TTC549 (cell line): ENCODE results near the gene RASSF10.

Source experiments
- FAIRE-seq: peaks from 2 replicates; lab custom pipeline; 2012; peaks lifted over from hg19 to GRCh38; lab: Jason Lieb, UNC

Gene RASSF10

GRCh38 chr11:13008625-13009475 is at the start of gene RASSF10:
TSS of gene RASSF10 (plus strand) at chr11:13009316. CDS start at chr11:13009577, 261 bp downstream.
- FAIRE-seq: no peak

DNA sequence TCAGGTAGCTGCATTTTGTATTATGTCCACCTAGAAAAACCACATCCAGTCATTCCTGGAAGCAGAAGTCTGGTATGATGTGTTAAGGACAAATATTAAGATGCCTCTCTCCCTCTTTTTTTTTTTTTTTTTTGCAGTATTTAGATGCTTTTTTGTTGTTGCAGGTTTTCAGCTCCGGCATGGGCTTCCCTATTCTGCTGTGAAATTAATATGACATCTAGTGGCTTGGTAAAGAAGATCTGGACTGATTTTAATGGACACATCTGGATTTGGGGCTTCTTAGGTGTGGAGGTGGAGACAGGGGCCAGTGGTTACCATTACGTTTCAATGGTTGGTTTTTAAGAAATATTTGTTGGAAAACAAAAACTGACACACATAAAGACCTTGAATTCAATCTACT is 47.5 kb upstream of the RASSF10 start:
- no peak for FAIRE-seq

GRCh38 chr11:12962306-12962705 is 46.8 kb upstream of the RASSF10 start:
- FAIRE-seq: no peak

DNA sequence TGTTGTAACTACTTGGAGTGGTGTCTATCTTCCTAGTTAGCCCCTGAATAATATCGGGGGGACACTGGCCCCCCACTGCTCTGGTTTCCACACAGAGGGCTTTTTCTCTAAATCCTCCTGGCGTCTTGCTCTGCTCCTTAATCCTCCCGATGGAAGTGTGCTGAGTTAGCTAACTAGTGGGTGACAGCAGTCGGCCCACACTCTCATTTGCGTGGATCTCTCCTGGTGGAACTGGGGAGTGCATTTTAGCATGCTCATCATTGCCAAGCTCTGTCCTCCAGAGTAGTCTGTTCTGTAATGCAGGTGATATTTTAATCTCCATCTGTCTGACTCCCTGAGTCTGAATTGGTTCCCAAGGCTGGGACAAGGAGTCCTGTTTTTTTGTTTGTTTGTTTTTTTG is 46.1 kb upstream of the RASSF10 start:
- no peak for FAIRE-seq

GRCh38 chr11:12963792-12964536 is 45.2 kb upstream of the RASSF10 start:
- FAIRE-seq: no peak

- no peak for FAIRE-seq
Observed at GRCh38 chr11:12964650-12965049, 44.5 kb upstream of the RASSF10 start.

- FAIRE-seq: no peak
Observed at GRCh38 chr11:12966002-12966401, 43.1 kb upstream of the RASSF10 start.

DNA sequence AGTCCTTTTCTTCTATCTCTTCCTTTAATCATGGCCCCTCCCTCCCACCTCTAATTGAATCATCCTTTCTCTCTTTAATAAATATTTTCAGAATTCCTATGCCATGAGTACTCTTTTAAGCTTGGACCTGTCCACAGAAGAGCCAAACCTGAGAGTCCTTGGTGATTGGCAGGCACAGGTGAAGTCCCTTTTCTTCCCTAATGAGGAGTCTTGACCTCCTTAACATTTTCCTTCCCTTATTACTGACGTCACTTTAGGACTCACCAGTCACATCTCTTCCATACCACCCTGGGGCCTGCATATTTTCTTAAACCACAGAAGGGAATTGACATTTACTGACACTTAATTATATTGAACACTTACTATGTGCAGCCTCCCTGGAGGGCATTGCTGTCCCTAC is 41.0 kb upstream of the RASSF10 start:
- FAIRE-seq: no peak

DNA sequence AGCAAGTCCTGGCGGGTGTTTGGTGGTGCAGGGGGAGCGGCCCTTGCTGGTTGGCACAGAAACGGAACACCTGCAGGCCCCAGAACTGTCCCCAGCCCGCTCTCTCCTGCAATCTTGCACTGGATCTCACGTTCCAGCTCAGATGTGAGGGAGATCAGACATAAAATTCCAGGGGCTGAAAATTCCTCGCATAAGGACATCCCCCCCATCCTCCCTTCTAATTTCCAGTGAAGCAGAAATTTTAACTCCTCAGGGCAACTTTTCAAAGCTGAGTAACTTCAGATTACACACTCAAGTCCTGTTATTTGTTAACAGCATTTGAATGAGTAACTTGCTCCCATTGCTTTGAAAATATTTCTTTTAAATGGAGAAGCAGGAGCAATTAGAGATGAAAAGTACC is 40.3 kb upstream of the RASSF10 start:
- FAIRE-seq: no peak

- no peak for FAIRE-seq
Observed at GRCh38 chr11:12971955-12972354, 37.2 kb upstream of the RASSF10 start.

GRCh38 chr11:12973528-12974181 is 35.5 kb upstream of the RASSF10 start:
- FAIRE-seq: no peak

DNA sequence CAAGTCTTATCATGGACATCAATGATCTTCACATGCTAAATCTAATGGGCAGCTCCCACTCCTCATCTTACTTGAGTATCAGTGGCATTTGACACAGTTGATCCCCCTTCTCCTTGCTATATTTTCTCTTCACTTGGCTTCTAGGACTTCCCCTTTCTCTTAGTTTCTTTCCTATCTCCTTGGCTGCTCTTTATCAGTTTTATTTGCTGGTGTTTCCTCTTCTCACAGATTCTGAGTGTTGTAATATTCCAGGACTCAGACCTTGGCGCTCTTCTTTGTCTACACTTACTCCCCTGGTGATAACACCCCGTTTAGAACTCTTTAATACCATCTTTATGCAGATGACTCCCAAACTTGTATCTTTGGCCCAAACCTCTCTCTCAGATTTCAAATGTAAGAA is 33.9 kb upstream of the RASSF10 start:
- no peak for FAIRE-seq

DNA sequence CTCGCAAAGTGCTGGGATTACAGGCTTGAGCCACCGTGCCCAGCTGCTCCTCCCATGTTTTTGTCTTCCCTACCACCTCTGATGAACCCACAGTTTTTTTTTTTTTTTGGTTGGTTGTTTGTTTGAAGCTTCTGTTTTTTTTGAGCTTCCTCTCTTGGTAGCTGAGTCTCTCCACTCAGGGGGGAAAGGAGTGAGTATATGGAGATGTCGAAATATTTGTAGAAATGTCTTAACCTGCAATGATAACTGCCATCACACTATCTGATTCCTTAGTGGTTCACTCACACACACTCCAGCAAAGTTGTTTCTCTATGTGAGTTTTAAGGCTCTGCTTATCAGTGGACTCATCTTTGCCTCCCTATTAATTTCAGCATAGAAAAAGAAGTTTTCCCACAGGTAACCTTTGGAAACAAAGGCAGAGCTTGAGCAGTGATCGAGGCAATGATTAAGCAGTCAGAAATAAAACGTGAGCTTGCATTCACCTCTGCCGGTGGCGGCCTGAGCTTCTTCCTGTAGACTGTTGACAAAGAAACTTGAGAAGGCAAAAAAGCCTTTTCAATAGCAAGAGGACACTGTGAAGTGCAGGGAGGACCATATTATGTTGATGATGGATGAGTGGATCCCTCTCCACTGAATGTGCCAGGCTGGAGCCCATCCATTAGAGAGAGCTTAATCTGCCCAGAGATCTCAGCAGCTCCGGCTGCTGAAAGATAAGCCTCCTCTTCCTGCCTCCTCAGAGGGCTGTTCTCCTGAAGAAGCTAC is 29.0 kb upstream of the RASSF10 start:
- FAIRE-seq: no peak

GRCh38 chr11:12981676-12982522 is 27.2 kb upstream of the RASSF10 start:
- no peak for FAIRE-seq

GRCh38 chr11:12983336-12983735 is 25.8 kb upstream of the RASSF10 start:
- FAIRE-seq: no peak

- FAIRE-seq: no peak
Observed at GRCh38 chr11:12986194-12986898, 22.8 kb upstream of the RASSF10 start.

GRCh38 chr11:12989428-12990161 is 19.5 kb upstream of the RASSF10 start:
- FAIRE-seq: no peak

GRCh38 chr11:12990162-12990480 is 19.0 kb upstream of the RASSF10 start:
- no peak for FAIRE-seq

- no peak for FAIRE-seq
Observed at GRCh38 chr11:12991426-12991825, 17.7 kb upstream of the RASSF10 start.

DNA sequence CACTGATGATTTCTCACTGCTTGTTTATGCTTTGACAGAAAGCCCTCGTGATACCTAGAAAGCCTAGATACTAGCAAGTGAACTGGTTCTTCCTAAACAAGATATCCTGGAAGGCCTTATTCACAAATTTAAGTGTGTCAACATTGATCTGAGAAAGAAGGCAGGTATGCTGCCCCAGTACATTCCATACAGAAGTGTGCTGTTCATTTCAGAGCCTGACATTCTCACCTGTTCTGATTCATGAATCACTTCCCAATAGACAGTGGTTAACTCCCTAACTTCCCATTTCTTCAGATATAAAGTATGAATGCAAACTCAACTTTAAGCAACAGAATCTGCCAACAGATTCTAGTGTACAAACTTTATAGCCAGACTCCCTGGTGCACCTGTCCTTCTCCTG is 15.5 kb upstream of the RASSF10 start:
- FAIRE-seq: no peak
